ENCODE data around the gene CHTF18.
"Not testable (repeated sequence)": the region's sequence is repeated elsewhere in the genome, so short reads cannot be mapped to it uniquely, and the experiment has no call there.

Gene CHTF18

GRCh38 chr16:808085-808386 lies 19.6 kb downstream of the CHTF18 start:
- no peak for DNase-seq (ENCODE audit: low spot score)

- DNase-seq (ENCODE audit: low spot score) = peak; percentile 42
Measured at GRCh38 chr16:813204-813915, 24.9 kb downstream of the CHTF18 start.

- DNase-seq (ENCODE audit: low spot score) = no peak
Measured at GRCh38 chr16:813916-814412, 25.5 kb downstream of the CHTF18 start.

DNA sequence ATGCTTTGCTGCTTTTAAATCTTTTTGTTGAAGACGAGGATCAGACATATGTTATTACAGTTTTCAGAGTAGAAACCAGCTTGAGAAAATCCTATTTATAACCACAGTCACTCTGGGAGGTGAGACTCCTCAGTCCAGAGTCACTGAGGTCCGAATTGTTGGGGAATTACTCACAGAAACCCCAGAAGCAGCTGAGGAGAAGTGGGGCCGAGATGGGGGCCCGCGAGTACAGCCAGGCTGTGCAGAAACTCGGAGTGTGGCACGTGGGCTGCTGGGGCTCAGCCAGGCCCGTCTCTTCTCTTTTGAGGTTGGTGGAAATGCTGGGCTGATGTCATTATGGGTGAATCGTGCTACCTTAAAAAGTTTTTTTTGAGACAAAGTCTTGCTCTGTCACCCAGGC lies 26.6 kb downstream of the CHTF18 start:
- peak; percentile 50 for DNase-seq (ENCODE audit: low spot score)

GRCh38 chr16:815861-816260 lies 27.4 kb downstream of the CHTF18 start:
- no peak for DNase-seq (ENCODE audit: low spot score)

- no peak for DNase-seq (ENCODE audit: low spot score)
Measured at GRCh38 chr16:817001-817906, 28.8 kb downstream of the CHTF18 start.

DNA sequence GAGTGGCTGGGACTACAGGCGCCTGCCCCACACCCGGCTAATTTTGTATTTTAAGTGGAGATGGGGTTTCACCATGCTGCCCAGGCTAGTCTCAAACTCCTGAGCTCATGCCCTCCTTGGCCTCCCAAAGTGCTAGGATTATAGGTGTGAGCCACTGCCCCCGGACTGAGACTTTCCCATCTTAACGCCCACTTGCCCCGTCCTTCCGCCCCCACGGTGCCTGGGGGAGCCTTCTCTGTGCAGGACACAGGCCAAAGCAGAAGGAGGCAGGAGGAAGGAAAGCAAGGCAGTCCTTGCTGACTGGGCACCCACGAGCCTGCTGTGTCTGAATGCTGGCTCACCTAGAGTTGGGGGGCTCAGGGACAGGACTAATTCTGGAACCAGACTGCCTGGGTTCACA lies 29.7 kb downstream of the CHTF18 start:
- no peak for DNase-seq (ENCODE audit: low spot score)

GRCh38 chr16:818592-818991 lies 30.2 kb downstream of the CHTF18 start:
- DNase-seq (ENCODE audit: low spot score) = no peak

DNA sequence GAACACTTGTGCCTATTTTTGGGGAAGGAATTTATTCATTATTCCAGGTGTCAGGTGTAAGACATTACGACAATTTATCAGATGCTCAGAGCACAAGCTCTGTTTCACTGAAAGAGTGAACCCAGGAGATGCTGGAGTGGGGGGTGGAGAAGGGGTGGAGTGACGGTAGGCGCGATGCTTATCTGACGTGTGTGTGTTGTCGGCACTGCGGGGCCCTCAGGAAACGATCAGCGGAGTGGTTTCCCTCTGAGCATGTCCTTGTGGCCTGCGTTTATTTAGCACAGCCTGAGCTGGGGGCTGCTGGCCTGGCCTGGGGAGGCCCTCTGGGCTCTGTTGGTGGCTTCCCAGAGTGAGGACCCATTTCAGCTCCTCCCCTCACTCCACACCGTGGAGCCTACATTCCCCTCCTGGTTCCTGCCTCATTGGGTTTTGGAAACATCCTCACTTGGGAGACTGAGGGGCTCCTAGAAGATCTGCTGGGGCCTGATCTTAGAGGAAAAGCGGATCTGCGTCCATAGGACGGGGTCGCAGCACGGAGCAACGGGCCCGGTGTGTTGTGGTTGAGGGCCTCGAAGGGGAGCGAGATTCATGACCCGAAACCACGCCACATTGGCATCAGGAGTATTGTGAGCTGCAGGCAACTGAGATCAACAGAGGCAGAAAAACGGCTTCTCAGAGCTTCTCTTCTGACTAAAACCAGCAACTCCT lies 31.1 kb downstream of the CHTF18 start:
- DNase-seq (ENCODE audit: low spot score) = no peak

DNA sequence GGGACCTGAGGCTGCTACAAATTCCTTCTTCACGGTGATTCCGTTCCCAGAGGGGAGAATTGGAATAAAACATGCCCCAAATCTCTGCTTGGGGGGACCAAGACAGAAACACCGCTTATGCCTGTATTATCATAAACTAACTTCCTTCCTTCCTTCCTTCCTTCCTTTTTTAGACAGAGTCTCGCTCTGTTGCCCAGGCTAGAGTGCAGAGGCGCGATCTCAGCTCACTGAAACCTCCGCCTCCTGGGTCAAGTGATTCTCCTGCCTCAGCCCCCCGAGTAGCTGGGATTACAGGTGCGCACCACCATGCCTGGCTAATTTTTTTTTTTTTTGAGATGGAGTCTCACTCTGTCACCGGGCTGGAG lies 31.6 kb downstream of the CHTF18 start:
- not testable (repeated sequence) for DNase-seq (ENCODE audit: low spot score)

DNA sequence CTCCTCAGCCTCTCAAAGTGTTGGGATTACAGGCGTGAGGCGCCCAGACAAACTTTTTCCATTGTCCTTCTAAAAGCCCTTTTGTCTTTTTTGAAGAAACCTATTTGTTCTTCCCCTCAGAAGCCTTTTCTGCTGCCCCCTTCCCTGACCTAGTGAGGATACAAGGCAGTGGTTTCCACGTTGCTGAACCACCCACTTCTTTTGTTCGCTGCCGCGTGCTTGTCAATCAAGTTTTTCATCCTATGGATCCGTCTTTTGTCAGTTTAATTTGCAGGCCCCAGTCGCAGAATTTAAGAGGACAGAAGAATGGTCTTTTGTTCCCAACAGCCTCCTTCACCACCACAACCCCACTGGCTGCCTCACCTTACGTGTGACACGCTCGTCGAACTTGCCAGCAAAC lies 32.3 kb downstream of the CHTF18 start:
- DNase-seq (ENCODE audit: low spot score) = no peak

GRCh38 chr16:821751-822150 lies 33.3 kb downstream of the CHTF18 start:
- DNase-seq (ENCODE audit: low spot score) = no peak

- no peak for DNase-seq (ENCODE audit: low spot score)
Measured at GRCh38 chr16:822174-822908, 33.9 kb downstream of the CHTF18 start.

DNA sequence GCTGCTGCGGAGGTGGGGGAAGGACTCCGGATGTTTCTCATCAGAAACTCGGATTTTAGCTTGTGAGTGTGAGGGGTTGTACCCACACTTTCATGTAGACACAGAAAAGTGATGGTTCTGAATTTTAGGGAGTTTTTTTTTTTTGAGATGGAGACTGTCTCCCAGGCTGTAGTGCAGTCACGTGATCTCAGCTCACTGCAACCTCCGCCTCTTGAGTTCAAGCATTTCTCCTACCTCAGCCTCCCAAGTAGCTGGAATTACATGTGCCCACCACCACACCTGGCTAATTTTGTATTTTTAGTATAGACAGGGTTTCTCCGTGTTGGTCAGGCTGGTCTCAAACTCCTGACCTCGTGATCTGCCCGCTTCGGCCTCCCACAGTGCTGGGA lies 34.5 kb downstream of the CHTF18 start:
- DNase-seq (ENCODE audit: low spot score) = no peak

GRCh38 chr16:824194-824593 lies 35.8 kb downstream of the CHTF18 start:
- DNase-seq (ENCODE audit: low spot score) = no peak

- DNase-seq (ENCODE audit: low spot score) = no peak
Measured at GRCh38 chr16:824601-825000, 36.2 kb downstream of the CHTF18 start.

- DNase-seq (ENCODE audit: low spot score) = no peak
Measured at GRCh38 chr16:825341-826061, 37.1 kb downstream of the CHTF18 start.

- DNase-seq (ENCODE audit: low spot score) = no peak
Measured at GRCh38 chr16:827513-827912, 39.1 kb downstream of the CHTF18 start.

DNA sequence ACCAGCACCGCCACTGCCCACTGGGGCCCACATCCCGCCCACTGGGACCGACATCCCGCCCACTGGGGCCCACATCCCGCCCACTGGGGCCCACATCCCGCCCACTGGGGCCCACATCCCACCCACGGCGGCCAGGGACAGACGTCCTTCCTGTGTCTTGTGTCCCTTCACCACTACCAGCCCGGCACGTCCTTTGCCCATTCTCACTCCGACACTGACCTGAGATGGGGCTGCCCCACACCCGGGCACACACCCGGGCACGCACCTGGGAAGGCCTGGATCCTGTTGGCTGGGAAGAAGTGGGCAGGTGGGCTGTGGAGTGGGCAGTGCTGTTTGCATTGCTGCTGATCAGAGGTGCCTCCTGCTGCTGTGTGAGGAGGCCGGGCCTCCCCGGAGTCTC lies 40.5 kb downstream of the CHTF18 start:
- DNase-seq (ENCODE audit: low spot score) = no peak

GRCh38 chr16:830107-830870 lies 41.9 kb downstream of the CHTF18 start:
- DNase-seq (ENCODE audit: low spot score) = no peak
